ENCODE results near the gene ZNF91. TPM values are rescaled to one million over a fixed set of nuclear protein-coding genes. Genes with fewer than 3 reads are reported as not detected.
"Not testable (repeated sequence)": the region's sequence is repeated elsewhere in the genome, so short reads cannot be mapped to it uniquely, and the experiment has no call there.

The ZNF91 gene
- polyA plus RNA-seq, 1 experiment, result 18.7 TPM

GRCh38 chr19:23294141-23294540 is 101.1 kb downstream of the ZNF91 start:
- H3K4me3 ChIP-seq (ENCODE audit: low read depth, low read length), result no peak overlapping the region
- POLR2A ChIA-PET, result no interaction called here
- CTCF ChIA-PET, result no interaction called here
- DNase-seq (ENCODE audit: low read depth, low spot score), result no peak
- no peaks in the 10 kb centered on the region for H3K27me3 ChIP-seq (ENCODE audit: control insufficient read depth, insufficient read depth, low read length)
- no peak for TF ChIP-seq CTCF (IDR thresholded peaks at IDR 0.05; ENCODE audit: low read depth, low read length)
- peaks cover 14% of the 10 kb centered on the region for H3K9me3 ChIP-seq (ENCODE audit: control insufficient read depth, insufficient read depth, low read length)
- H3K27ac ChIP-seq (ENCODE audit: low read depth, low read length), result no peak overlapping the region

GRCh38 chr19:23289966-23290365 is 105.3 kb downstream of the ZNF91 start:
- CTCF ChIA-PET; POLR2A ChIA-PET; H3K27me3 ChIP-seq (ENCODE audit: control insufficient read depth, insufficient read depth, low read length); H3K27ac ChIP-seq (ENCODE audit: low read depth, low read length); DNase-seq (ENCODE audit: low read depth, low spot score); H3K4me3 ChIP-seq (ENCODE audit: low read depth, low read length): not testable (repeated sequence)
- H3K9me3 ChIP-seq (ENCODE audit: control insufficient read depth, insufficient read depth, low read length), result peaks cover 13% of the 10 kb centered on the region

Small RNA genes lying within 50 kb of the gene (small RNA-seq; reads per million reads assigned to genes)
- gene VN1R91P (ENCODE audit: insufficient read length, low read depth), result not detected

Other genes with a start within 250 kb of the ZNF91 start
- 0.97 and 1.1 TPM in 2 replicates for gene ZNF724, start 145.1 kb downstream of the ZNF91 start, polyA plus RNA-seq (2011; rRNA removed)

Measured in AG04450 (cell line).